ENCODE results near the gene CALU. TPM values are rescaled to one million over a fixed set of nuclear protein-coding genes. Genes with fewer than 3 reads are reported as not detected.

CALU gene
- total and polyA plus RNA-seq, 10 of the 15 experiments (the other 5 are each of a cell fraction or from before 2014, with no cell fraction given): 31.2 to 75.6 (median 42.1) TPM

DNA sequence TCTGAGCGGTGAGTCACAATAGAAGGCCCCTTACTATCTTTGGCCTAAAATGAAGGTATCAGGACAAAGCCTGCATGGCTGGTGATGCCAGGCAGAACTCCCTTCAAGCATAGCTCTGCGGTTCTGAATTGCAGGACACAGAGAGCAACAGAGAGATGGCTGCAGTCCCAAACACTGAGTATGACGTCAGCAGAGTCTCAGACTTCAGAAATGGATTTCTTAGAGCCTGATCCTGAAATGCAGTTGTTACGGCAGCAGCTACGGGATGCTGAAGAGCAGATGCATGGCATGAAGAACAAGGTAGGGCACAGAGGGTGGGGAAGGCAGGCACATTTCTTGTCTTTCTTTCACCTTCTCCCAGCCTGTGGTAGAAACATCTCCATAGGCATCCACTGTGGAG, 66.1 kb downstream of the CALU start:
- CTCF ChIA-PET: no interaction called here
- in situ Hi-C loops (cut with MboI): no loop called here
- TF ChIP-seq CREM (IDR thresholded peaks at IDR 0.05; ENCODE audit: low read depth) (no peak), ZZZ3 (IDR thresholded peaks at IDR 0.05; ENCODE audit: control insufficient read depth, insufficient read length, low read depth) (no peak), RFX5 (IDR thresholded peaks at IDR 0.05; ENCODE audit: low read depth, low read length) (no peak), WRNIP1 (IDR thresholded peaks at IDR 0.05; ENCODE audit: borderline replicate concordance, low read depth, low read length) (no peak), HDGF (IDR thresholded peaks at IDR 0.05) (no peak), CREB1 (IDR thresholded peaks at IDR 0.05; ENCODE audit: low read depth) (no peak), POLR2AphosphoS5 (IDR thresholded peaks at IDR 0.05; ENCODE audit: low read length) (no peak), EP300 (IDR thresholded peaks at IDR 0.05; ENCODE audit: borderline replicate concordance in 1 of 2, control insufficient read depth in 1 of 2, low read depth in 2 of 2, low read length in 2 of 2) (no peak), IKZF2 (IDR thresholded peaks at IDR 0.05) (no peak), SMARCA5 (IDR thresholded peaks at IDR 0.05) (no peak), DPF2 (IDR thresholded peaks at IDR 0.05) (no peak), RELA (IDR thresholded peaks at IDR 0.05; ENCODE audit: borderline replicate concordance, partially characterized antibody) (no peak)
- TF ChIP-seq, protein P1, sequence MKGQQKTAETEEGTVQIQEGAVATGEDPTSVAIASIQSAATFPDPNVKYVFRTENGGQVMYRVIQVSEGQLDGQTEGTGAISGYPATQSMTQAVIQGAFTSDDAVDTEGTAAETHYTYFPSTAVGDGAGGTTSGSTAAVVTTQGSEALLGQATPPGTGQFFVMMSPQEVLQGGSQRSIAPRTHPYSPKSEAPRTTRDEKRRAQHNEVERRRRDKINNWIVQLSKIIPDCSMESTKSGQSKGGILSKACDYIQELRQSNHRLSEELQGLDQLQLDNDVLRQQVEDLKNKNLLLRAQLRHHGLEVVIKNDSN (IDR thresholded peaks at IDR 0.05; ENCODE audit: borderline replicate concordance, extremely low read length, insufficient read depth, low read depth, low read length): no peak
- TF ChIP-seq, protein P2, sequence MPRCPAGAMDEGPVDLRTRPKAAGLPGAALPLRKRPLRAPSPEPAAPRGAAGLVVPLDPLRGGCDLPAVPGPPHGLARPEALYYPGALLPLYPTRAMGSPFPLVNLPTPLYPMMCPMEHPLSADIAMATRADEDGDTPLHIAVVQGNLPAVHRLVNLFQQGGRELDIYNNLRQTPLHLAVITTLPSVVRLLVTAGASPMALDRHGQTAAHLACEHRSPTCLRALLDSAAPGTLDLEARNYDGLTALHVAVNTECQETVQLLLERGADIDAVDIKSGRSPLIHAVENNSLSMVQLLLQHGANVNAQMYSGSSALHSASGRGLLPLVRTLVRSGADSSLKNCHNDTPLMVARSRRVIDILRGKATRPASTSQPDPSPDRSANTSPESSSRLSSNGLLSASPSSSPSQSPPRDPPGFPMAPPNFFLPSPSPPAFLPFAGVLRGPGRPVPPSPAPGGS (IDR thresholded peaks at IDR 0.05; ENCODE audit: borderline replicate concordance, insufficient read depth, low read depth, low read length, poor library complexity, severe bottlenecking): no peak
- TF ChIP-seq, protein P3, sequence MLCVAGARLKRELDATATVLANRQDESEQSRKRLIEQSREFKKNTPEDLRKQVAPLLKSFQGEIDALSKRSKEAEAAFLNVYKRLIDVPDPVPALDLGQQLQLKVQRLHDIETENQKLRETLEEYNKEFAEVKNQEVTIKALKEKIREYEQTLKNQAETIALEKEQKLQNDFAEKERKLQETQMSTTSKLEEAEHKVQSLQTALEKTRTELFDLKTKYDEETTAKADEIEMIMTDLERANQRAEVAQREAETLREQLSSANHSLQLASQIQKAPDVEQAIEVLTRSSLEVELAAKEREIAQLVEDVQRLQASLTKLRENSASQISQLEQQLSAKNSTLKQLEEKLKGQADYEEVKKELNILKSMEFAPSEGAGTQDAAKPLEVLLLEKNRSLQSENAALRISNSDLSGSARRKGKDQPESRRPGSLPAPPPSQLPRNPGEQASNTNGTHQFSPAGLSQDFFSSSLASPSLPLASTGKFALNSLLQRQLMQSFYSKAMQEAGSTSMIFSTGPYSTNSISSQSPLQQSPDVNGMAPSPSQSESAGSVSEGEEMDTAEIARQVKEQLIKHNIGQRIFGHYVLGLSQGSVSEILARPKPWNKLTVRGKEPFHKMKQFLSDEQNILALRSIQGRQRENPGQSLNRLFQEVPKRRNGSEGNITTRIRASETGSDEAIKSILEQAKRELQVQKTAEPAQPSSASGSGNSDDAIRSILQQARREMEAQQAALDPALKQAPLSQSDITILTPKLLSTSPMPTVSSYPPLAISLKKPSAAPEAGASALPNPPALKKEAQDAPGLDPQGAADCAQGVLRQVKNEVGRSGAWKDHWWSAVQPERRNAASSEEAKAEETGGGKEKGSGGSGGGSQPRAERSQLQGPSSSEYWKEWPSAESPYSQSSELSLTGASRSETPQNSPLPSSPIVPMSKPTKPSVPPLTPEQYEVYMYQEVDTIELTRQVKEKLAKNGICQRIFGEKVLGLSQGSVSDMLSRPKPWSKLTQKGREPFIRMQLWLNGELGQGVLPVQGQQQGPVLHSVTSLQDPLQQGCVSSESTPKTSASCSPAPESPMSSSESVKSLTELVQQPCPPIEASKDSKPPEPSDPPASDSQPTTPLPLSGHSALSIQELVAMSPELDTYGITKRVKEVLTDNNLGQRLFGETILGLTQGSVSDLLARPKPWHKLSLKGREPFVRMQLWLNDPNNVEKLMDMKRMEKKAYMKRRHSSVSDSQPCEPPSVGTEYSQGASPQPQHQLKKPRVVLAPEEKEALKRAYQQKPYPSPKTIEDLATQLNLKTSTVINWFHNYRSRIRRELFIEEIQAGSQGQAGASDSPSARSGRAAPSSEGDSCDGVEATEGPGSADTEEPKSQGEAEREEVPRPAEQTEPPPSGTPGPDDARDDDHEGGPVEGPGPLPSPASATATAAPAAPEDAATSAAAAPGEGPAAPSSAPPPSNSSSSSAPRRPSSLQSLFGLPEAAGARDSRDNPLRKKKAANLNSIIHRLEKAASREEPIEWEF (IDR thresholded peaks at IDR 0.05; ENCODE audit: insufficient replicate concordance, low read depth, low read length): no peak

More for the DNA sequence above, 66.1 kb downstream of the CALU start:
- peak; percentile 27 for FAIRE-seq
- Histone ChIP-seq H3K36me3 (ENCODE audit: control insufficient read depth in 2 of 2, insufficient read depth in 2 of 2, low read length in 1 of 2) (no peaks in the 10 kb centered on the region), H3K79me2 (ENCODE audit: control insufficient read depth, insufficient read depth, low read length) (no peaks in the 10 kb centered on the region), H3K4me2 (ENCODE audit: control insufficient read depth, insufficient read depth) (no peak overlapping the region), H3K4me1 (ENCODE audit: control insufficient read depth, insufficient read depth, low read length) (no peaks in the 10 kb centered on the region), H3K27ac (ENCODE audit: control insufficient read depth, insufficient read depth) (no peak overlapping the region), H2AFZ (ENCODE audit: control insufficient read depth, low read depth, low read length) (no peak overlapping the region), H4K20me1 (ENCODE audit: control insufficient read depth, insufficient read depth) (no peaks in the 10 kb centered on the region), H3K9ac (ENCODE audit: control insufficient read depth, insufficient read depth, low read length) (no peak overlapping the region), H3K4me3 (no peak overlapping the region), H3K27me3 (replicated peaks in 1 of 2; ENCODE audit: control insufficient read depth in 2 of 2, insufficient read depth in 2 of 2, low read length in 1 of 2) (no peaks in the 10 kb centered on the region), H3K9me3 (replicated peaks; ENCODE audit: control insufficient read depth, insufficient read depth, low read length) (no peaks in the 10 kb centered on the region)
- intact Hi-C loops (cut with micrococcal nuclease; ENCODE audit: unreplicated experiment): no loop called here
- 78% methylated on average over 5 of the region's 5 CpGs for WGBS (ENCODE audit: insufficient coverage, insufficient replicate concordance, low lambda C conversion rate, missing lambda C conversion rate)
- SMC1A ChIA-PET (ENCODE audit: uncharacterized antibody, unreplicated experiment): interaction anchor here (1.2 to 1.3 kb wide), 2 partner anchors 25 to 58 kb away, joined by 3 read pairs; partner anchors contain the start of gene ATP6V1F
- no peak for DNase-seq (ENCODE audit: low read depth, low spot score)
- no peak for ATAC-seq
- POLR2A ChIA-PET: no interaction called here
- BruUV-seq (replicated peaks): no TSS peak
- RAD21 ChIA-PET (ENCODE audit: unreplicated experiment): no interaction called here
